Activated CD8-positive, alpha-beta memory T cell treated with anti-CD3 and anti-CD28 coated beads for 48 hours (primary cell): ENCODE data around the gene HRH2.

ENCODE experiments used
- DNase-seq, 3 experiments: peaks; one replicate each; pipeline ENCODE4 v3.0.0-alpha.2; 2020; ENCODE audit warnings: low read depth in 2 of 3, low spot score in 2 of 3

The HRH2 gene

GRCh38 chr5:175692235-175692995 lies 34.5 kb downstream of the HRH2 start:
- no peak for DNase-seq

DNA sequence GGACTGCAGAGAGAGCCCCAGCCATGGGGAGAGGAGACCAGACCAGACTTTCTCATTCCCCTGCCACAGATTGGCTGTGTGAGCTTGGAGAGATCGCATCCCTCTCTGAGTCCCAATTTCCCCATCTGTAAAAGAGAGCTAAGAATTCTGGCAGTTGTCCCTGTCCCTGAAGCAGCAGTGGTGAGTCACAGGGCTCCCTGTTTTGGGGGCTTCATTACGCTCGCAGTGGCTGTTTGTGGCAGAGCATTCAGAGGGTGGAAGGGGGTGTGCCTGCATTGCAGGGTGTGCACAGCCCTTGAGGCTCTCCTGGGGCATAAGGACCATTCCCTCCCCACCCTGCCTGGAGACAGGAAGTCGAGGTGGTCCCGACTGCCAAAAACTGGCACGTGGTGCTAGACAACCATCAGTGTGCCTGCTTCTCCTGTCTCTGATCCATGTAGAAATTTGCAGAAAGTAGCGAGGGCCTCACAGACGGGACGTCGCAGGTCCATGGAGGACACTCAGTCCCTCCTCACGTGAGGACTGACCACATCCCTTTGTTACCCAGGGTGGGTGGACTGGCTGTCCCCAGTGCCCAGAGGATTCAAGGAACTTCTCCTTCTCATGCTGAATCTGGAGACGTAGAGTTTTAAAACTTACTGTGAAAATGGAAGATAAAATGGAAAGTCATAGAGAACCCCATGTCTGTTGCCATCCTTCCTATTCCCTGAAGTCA lies 35.3 kb downstream of the HRH2 start:
- no peak for DNase-seq

DNA sequence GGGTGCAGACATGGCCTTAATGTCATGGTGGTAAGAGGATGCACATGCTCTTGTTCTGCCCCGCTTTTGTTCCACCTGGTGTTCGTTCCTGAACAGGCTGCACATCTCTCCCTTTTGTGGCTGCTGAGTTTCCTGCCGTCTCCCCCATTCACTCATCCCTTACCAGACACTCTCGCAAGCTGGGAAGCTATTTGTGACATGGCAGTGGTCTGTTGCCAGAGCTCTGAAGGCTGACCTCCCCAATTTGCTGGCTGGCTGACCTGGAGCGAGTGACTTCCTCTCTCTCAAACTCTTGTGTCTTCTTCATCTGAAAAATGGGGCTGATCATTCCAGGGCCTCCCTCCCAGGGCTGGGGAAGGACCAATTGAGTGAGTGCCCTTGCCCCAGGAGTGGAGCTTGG lies 35.9 kb downstream of the HRH2 start:
- no peak for DNase-seq

DNA sequence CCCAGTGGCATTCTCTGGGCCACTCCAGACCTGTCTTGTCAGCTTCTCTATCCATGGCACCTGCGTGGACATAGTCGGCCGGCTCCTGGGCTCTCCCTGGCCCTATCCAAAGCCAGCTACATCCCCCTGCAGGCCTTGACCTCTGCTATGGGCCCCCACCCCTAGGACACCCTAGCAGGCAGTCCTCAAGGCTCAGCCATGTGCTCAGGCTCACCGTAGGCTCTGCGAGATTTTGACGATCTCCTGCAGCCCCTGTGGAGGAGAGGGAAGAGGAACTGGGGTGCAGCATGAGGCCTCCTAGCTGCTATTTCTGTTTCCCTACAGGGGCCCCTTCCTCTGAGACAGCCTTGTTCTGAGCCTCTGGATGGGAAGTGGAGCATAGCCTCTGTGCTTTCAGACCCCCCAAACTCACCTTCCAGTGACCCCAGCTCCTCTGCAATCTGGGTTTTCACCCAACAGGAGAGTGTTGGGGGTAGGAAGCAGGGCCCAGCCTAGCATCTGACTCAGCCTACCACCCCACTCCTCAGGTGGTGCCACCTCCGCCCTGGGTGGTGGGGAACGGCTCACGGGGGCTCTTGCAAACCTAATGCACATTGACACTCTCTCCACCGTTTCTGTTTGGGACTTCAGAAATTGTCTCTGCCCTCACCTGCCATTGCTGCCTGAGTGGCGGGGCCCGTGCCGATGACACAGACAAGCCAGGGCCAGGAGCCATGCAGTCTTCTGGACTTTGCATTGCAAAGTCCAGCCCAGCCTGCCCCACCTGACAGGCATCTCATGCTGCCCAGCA lies 36.7 kb downstream of the HRH2 start:
- DNase-seq, result no peak

GRCh38 chr5:175695161-175696126 lies 37.6 kb downstream of the HRH2 start:
- DNase-seq, result no peak

DNA sequence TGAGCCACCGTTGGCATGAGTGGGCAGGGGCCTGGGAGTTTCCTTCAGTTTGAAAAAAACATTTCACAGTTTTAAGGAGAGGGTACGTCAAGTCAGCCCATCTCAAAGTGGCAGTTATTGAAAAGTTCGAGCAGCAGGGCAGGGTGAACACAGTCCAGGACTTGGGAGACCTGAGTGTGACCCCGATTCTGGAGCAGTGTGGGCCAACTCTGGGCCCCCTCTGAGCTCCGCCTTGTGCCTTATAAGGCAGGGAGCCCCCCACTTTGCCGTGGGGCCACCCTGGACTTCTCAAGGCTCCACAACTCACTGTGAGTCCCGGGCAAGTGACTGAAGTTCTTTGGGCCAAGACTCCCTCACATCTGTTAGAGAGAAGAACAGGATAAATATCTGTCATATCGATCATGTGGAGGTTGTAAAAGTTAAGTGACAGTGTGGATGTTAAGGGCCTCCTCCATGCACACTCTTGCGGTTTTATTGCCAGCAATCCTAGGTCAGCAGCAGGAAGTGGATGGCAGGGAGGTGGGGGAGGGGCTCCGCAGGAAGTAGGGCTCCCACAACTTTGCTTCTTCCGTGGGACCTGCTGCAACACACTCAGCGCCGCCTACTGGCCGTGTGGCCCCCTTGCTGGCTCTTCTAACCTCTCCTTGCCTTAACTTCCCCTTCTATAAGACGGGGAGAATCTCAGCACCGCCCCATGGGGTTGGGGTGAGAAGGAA lies 38.4 kb downstream of the HRH2 start:
- peak; percentile 39 to 62 (median 50) for DNase-seq

DNA sequence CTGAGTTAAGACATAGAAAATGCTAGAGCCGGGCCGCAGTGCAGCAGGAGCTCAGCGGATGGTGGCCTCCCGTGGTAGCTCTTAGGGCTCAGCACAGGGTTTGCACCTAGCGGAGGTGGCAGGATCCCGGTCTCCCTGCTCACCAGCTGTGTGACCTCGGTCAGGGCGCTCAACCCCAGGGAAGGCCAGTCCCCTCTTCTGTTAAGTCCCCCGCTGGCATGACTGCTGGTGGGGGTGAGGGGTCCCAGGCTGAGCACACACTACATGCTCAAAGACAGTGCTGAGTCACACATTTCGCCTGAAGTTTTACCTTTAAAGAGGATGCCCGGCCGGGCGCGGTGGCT lies 39.0 kb downstream of the HRH2 start:
- no peak for DNase-seq

DNA sequence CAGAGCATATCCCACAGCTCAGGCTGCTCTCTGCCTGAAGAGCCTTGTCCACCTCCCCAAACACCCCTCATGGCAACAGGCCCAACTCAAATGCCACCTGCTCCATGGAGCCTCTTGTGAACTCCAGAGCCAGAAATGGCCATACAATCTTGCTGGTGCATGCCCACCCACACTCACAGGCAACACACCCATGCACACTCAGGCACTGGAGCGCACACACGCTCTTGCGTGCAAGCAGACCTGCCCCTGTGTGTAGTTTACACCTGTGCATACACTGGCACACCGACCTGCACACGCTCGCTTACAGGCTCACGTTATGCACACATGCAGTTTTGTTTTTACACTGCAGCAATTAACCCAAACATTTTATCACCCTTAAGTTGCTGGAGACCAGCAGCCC lies 40.0 kb downstream of the HRH2 start:
- no peak for DNase-seq

DNA sequence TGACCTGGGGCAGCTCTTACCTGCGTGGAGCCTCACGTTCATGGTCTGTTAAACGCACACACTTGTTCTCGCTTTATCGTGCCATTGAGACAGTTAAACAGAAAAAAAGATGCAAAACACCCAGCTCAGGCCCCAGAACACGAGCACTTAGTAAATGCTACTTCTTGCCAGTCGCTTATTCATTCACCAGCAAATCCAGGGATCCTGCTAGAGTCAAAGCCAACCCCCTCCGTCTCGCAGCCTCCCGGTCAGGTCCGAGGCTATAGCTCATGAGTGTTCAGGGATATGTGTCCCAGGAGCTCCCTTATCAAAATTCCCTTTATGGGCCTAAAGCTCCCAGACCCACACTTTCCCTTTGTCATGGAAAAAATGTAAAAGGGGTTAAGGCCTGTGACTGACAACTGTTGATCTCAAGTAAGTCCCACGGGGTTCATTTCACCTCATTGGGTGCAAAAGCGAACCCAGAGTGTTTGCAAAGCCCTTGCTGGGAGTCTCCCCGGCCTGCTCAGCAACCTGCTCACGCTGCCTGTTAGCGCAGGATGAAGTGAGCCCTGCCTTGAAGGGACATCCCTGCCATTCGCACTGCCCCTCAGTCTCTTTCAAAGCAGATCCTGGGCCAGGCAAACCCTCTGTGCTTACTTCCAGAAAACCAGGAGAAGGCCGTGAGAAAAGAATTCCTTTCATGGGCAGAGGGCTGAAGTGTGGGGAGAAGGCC lies 40.7 kb downstream of the HRH2 start:
- no peak for DNase-seq

- DNase-seq, result no peak
Measured at GRCh38 chr5:175700991-175701390, 43.1 kb downstream of the HRH2 start.

DNA sequence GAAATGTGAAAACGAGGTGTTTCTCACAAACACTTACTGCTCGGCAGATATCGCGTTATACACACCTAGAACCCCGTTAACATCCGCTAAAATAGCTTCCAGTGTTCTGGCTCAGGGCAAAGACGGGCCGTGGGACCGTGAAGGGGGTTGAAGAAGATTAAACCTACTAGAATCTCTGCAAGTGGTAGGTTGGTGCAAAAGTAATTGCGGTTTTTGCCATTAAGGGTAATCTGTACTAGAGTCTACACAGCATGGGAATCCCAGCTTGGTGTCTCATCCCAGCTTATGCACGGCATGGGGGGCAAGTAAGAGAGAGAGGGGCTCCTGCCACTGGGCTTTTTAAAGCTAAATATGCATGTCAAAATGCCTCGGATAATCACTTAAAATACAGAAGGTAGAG lies 43.9 kb downstream of the HRH2 start:
- DNase-seq, result no peak

DNA sequence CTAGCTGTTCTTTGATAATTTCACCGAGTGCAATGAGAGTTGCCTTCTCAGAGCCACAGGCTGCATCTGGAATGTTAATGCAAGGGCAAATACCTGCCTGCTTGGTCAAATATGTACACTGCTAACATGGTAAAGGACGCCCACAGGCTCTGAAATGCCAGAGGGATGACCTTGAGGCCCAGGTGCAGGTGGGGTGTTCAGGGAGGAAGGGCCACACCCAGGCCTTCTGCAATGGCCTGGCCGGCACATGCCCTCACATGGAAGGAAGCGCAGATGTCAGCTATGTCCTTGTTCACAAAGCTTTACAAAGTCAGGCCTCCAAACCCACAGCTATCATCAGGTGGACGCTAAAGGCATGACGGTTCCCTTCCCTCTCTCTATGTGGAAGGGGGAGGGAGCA lies 48.6 kb downstream of the HRH2 start:
- DNase-seq, result no peak

- DNase-seq, result no peak
Measured at GRCh38 chr5:175707751-175708375, 50.0 kb downstream of the HRH2 start.

- DNase-seq, result no peak
Measured at GRCh38 chr5:175709276-175709781, 51.5 kb downstream of the HRH2 start.

DNA sequence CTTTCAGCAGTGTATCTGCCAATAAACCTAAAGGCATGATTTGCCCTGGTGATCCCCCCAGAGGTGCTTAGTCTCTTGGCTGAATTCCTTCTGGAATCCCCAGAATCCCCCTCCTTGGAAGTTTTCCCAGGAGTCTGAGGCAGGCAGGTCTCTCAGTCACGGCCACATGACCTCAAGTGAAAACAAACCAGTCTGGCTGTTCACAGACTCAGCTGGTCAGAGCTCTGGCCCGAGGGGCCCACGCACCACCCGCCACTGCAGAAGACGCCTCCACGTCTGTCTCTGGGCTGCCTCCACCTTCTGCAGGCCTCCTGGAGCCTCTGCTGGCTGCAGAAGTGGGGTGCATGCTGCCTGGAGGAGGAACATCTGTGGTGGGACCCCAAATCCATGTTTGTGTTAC lies 52.5 kb downstream of the HRH2 start:
- DNase-seq, result no peak

DNA sequence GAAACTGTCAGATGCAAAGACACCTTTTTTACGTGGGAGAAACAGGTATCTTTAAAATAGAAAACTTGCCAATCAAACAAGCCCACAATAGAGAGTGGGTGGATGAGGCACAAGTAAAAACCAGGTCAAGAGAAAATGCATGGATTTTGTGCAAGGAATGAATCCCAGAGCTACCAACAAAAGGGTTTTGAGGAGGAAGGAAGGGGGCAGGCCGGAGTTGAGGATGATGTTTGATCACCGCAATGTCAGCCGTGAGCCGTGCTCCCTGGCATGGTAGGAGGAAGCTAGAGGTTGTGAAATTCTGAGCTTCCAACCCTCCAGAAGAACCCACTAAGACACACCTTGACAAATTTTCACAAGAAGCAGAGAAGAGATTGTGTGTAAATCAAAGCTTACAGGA lies 53.2 kb downstream of the HRH2 start:
- DNase-seq, result no peak

DNA sequence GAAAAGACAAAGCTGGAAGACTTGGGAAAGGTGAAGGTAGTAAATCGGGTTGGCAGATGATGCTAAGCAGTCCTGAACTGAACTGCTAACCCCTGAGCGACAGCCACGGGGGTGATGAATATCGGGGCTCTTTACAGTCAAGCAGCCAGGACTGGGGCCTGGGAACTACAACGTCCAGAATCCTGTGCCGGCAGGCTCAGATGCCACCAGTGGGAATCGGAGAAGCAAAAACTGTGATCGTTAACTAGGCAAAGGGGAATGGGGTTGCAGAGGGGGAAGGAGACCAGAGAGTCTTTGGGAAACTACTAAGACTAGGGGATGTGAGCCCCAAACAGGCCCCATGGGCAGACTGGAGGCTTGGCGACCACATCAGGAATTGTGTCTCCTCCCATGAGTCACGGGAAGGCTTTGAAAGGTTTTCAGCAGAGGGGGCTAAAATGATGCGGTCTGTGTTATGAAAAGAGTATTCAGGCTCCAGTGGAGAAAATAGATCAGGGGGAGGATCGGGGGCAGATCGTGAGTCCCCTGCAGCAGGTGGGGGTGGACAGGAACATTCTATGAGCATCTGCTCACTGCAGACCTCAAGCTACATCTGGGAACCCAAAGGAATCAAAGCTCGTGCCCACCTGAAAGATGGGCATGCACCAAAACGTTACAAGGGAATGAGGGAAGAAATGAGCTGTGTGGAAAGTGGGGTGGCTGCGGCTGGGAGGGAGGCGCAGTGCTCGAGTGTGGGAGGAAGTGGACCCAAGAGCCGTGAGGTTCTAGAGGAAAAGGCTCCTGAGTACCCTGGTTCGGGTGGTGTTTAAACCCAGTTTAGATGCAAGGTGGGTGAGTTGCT lies 53.8 kb downstream of the HRH2 start:
- no peak for DNase-seq

DNA sequence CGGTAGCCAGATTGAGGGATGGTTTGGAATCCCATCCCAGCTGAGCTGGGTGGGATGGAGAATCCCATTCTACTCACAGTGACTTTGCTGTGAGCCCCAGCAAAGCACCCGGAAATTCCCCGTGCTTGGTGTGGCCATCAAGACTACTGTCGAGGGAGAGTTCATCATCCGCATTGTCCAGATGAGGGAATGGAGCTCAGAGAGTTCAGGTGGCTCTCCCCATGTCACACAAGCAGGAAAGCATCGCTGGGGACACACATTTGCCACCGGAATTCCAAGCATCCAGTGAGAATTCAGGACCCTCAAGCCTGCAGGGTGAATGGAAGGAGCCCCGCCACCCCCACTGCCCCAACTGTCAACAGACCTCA lies 54.4 kb downstream of the HRH2 start:
- DNase-seq, result no peak
